GM15510 (cell line): Measurements from ENCODE around the gene GIGYF2.

ENCODE experiments used
- POLR2A ChIP-seq: IDR thresholded peaks from 3 replicates; pipeline ENCODE4 v1.6.1; 2011; ENCODE audit warnings: borderline replicate concordance; ENCODE audit not compliant: insufficient read length; ENCODE audit errors: extremely low read depth

Gene GIGYF2

GRCh38 chr2:232776435-232776834 lies 79.3 kb downstream of the GIGYF2 start, which contains the start of gene KCNJ13:
Gene KCNJ13, minus strand, starts transcription at chr2:232776565. Its CDS starts 5,203 bp downstream, at chr2:232771362.
- no peak for TF ChIP-seq POLR2A

- no peak for TF ChIP-seq POLR2A
Measured at GRCh38 chr2:232777276-232777675, 80.1 kb downstream of the GIGYF2 start.

- no peak for TF ChIP-seq POLR2A
Measured at GRCh38 chr2:232779465-232779864, 82.3 kb downstream of the GIGYF2 start.

GRCh38 chr2:232779934-232780333 lies 82.8 kb downstream of the GIGYF2 start:
- no peak for TF ChIP-seq POLR2A

- no peak for TF ChIP-seq POLR2A
Measured at GRCh38 chr2:232781765-232782164, 84.6 kb downstream of the GIGYF2 start.

- TF ChIP-seq POLR2A = no peak
Measured at GRCh38 chr2:232783278-232783677, 86.1 kb downstream of the GIGYF2 start.

- TF ChIP-seq POLR2A = no peak
Measured at GRCh38 chr2:232787806-232788205, 90.7 kb downstream of the GIGYF2 start.

GRCh38 chr2:232789082-232789481 lies 92.0 kb downstream of the GIGYF2 start:
- TF ChIP-seq POLR2A = no peak

- TF ChIP-seq POLR2A = no peak
Measured at GRCh38 chr2:232791518-232791917, 94.4 kb downstream of the GIGYF2 start.

- no peak for TF ChIP-seq POLR2A
Measured at GRCh38 chr2:232793271-232793670, 96.1 kb downstream of the GIGYF2 start.

GRCh38 chr2:232794981-232795380 lies 97.8 kb downstream of the GIGYF2 start:
- TF ChIP-seq POLR2A = no peak

GRCh38 chr2:232795920-232796319 lies 98.8 kb downstream of the GIGYF2 start:
- TF ChIP-seq POLR2A = no peak

- TF ChIP-seq POLR2A = no peak
Measured at GRCh38 chr2:232798187-232798586, 101.1 kb downstream of the GIGYF2 start.

- TF ChIP-seq POLR2A = no peak
Measured at GRCh38 chr2:232800166-232800565, 103.0 kb downstream of the GIGYF2 start.

GRCh38 chr2:232802091-232802490 lies 105.0 kb downstream of the GIGYF2 start:
- no peak for TF ChIP-seq POLR2A

GRCh38 chr2:232809349-232810124 lies 112.4 kb downstream of the GIGYF2 start:
- TF ChIP-seq POLR2A = no peak
